Bronchus fibroblast of lung (primary cell): Measurements from ENCODE around the gene GOLGA6L4. TPM values are rescaled to one million over a fixed set of nuclear protein-coding genes. Genes with fewer than 3 reads are reported as not detected.

Experiments used
- total RNA-seq: library from RNA; depleted of rRNA; stranded (reverse); fragments of >200 nt; gene quantifications from 2 replicates; pipeline ENCODE4 v1.2.3, GENCODE V29; 2015

GOLGA6L4 gene, protein sequence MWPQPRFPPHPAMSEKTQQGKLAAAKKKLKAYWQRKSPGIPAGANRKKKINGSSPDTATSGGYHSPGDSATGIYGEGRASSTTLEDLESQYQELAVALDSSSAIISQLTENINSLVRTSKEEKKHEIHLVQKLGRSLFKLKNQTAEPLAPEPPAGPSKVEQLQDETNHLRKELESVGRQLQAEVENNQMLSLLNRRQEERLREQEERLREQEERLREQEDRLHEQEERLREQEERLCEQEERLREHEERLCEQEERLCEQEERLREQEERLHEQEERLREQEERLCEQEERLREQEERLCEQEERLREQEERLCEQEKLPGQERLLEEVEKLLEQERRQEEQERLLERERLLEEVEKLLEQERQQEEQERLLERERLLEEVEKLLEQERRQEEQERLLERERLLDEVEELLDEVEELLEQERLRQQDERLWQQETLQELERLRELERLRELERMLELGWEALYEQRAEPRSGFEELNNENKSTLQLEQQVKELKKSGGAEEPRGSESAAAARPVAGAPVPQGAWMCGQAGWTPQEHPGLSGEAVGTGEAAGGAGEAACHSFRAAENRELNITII
- total RNA-seq = 0.59 and 0.84 TPM in 2 replicates

GRCh38 chr15:84235573-84235972, at the start of gene GOLGA6L4:
Gene GOLGA6L4 (plus strand): TSS chr15:84235773. CDS start chr15:84235835, 62 bp downstream.

